ENCODE results near the gene ZNF625. TPM values are rescaled to one million over a fixed set of nuclear protein-coding genes. Genes with fewer than 3 reads are reported as not detected.

ZNF625 gene
- total RNA-seq, 1 donor from 2014 or later: 3.7 TPM

DNA sequence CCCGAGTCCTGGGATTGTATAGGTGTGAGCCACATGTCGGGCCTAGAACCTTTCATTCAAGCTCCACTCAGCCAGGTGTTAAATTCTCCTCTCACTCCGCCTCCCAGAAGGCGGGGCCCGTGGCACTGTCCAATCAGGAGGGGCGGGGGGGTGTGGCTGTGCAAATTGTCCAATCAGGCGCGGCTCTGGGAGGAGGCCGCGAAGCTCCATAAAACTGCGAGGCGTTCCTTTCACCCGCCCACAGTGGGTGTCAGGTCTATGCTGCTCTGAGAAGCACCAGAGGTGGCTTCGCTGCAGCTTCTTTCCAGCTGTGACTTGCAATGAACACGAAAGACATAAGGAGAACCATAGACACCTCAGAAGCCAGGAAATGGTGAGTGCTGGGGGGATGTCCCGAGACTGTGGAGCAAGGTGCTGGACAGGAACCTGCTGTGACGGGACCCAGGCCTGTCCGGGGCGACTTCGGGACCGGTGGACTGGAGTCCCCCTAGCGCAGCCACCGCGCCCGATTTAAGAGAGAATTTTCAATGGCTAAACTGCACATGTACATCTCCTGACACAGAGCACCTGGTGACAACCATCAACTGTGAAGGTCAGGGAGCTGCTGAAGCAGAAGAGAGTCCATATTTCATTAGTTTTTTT, 3.4 kb upstream of the ZNF625 start:
- peaks cover 22% of the 10 kb centered on the region for H3K4me1 Mint-ChIP-seq
- peaks cover 12% of the 10 kb centered on the region for H3K36me3 Mint-ChIP-seq (ENCODE audit: low read depth)
- no peak for DNase-seq
- H3K27ac Mint-ChIP-seq: no peak overlapping the region
- H3K9me3 Mint-ChIP-seq: peaks cover 4% of the 10 kb centered on the region
- no peak overlapping the region for H3K4me3 Mint-ChIP-seq
- intact Hi-C loops (cut with micrococcal nuclease): no loop called here
- peaks cover 2% of the 10 kb centered on the region for H3K27me3 Mint-ChIP-seq

GRCh38 chr19:12155324-12155860, 1.1 kb downstream of the ZNF625 start:
- Mint-ChIP-seq H3K4me3 (peak overlapping the region; percentile 92), H3K27ac (peak overlapping the region; percentile 64), H3K36me3 (ENCODE audit: low read depth) (peaks cover 28% of the 10 kb centered on the region), H3K9me3 (peaks cover 11% of the 10 kb centered on the region), H3K27me3 (peaks cover 2% of the 10 kb centered on the region), H3K4me1 (peaks cover 10% of the 10 kb centered on the region)
- intact Hi-C loops (cut with micrococcal nuclease): no loop called here
- DNase-seq: no peak

DNA sequence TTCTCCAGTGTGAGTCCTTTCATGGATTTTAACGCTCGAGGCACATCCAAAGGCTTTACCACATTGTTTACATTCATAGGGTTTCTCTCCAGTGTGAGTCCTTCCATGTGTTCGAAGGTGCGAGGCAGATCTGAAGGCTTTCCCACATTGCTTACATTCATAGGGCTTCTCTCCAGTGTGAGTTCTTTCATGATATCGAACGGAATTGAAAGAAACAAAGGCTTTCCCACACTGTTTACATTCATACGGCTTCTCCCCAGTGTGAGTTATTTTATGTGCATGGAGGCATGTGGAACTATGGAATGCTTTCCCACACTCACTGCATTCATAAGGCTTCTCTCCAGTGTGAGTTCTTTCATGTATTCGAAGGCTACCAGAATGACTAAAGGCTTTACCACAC, 11.2 kb downstream of the ZNF625 start:
- Mint-ChIP-seq H3K4me3 (no peak overlapping the region), H3K9me3 (peaks cover 14% of the 10 kb centered on the region), H3K4me1 (peaks cover 11% of the 10 kb centered on the region), H3K27ac (no peak overlapping the region), H3K27me3 (no peaks in the 10 kb centered on the region), H3K36me3 (ENCODE audit: low read depth) (peaks cover 28% of the 10 kb centered on the region)
- DNase-seq: no peak
- intact Hi-C loops (cut with micrococcal nuclease): no loop called here

- H3K9me3 Mint-ChIP-seq: peaks cover 8% of the 10 kb centered on the region
- intact Hi-C loops (cut with micrococcal nuclease): loop anchor here (1.0 kb wide), 5 partner anchors 82 to 344 kb away; no protein-coding TSS in a partner anchor
- no peaks in the 10 kb centered on the region for H3K27me3 Mint-ChIP-seq
- H3K4me1 Mint-ChIP-seq: peaks cover 28% of the 10 kb centered on the region
- peaks cover 30% of the 10 kb centered on the region for H3K36me3 Mint-ChIP-seq (ENCODE audit: low read depth)
- DNase-seq: no peak
- peak overlapping the region; percentile 90 for H3K4me3 Mint-ChIP-seq
- H3K27ac Mint-ChIP-seq: no peak overlapping the region
These were observed 15.2 kb downstream of the ZNF625 start for GRCh38 chr19:12141405-12141736.

GRCh38 chr19:12140545-12141404, 15.8 kb downstream of the ZNF625 start:
- peak; percentile 95 for DNase-seq
- H3K36me3 Mint-ChIP-seq (ENCODE audit: low read depth): peaks cover 27% of the 10 kb centered on the region
- H3K27ac Mint-ChIP-seq: peak overlapping the region; percentile 43
- H3K4me3 Mint-ChIP-seq: peak overlapping the region; percentile 90
- H3K4me1 Mint-ChIP-seq: peaks cover 28% of the 10 kb centered on the region
- peaks cover 8% of the 10 kb centered on the region for H3K9me3 Mint-ChIP-seq
- intact Hi-C loops (cut with micrococcal nuclease): loop anchor here (1.0 kb wide), 7 partner anchors 49 to 343 kb away; no protein-coding TSS in a partner anchor
- H3K27me3 Mint-ChIP-seq: no peaks in the 10 kb centered on the region

DNA sequence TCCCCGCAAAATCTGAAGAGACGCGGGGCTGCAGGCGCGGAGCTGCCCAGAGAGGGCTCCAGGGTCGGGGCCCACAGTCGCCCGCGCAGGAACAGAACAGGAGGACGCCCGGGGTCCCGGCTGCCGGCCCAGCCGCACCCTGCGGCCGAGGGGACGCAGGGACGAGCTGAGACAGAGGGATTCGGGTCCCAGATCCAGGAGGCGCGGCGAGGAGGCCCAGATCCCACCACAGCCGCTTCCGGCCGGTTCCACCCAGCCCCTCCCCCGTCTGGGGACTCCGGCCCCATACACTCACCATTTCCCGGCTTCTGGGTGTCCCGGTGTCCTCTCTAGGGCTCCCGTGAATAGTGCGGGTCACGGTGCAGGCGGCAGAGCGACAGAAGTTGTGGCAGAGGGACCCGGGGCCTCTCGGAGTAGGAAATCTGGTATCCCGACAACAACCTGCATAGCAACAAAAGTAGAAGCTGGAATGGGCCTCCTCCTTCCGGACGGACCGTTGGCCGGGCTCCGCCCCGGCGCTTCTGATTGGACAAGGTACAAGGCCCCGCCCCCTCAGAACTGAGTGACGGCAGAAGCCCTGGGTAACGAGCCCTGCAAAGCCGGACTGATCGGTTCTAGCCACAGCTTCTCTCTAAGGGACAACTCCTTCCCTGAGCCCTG, 16.5 kb downstream of the ZNF625 start, which contains the start of gene ZNF20:
Gene ZNF20 (minus strand): TSS at position 466 of the 660 bp plus-strand sequence. CDS start 168 bp downstream, at position 298.
- Mint-ChIP-seq H3K27ac (peak within 1 kb of the TSS; percentile 84), H3K9me3 (no peaks in the 10 kb centered on the region), H3K27me3 (no peaks in the 10 kb centered on the region), H3K36me3 (ENCODE audit: low read depth) (peaks cover 26% of the 10 kb centered on the region), H3K4me3 (peak within 1 kb of the TSS; percentile 90), H3K4me1 (peaks cover 28% of the 10 kb centered on the region)
- peak; percentile 97 for DNase-seq
- intact Hi-C loops (cut with micrococcal nuclease): loop anchor here (1.0 kb wide), 2 partner anchors 49 to 152 kb away; no protein-coding TSS in a partner anchor

GRCh38 chr19:12139269-12139668, 17.3 kb downstream of the ZNF625 start:
- Mint-ChIP-seq H3K27me3 (no peaks in the 10 kb centered on the region), H3K27ac (no peak overlapping the region), H3K36me3 (ENCODE audit: low read depth) (peaks cover 32% of the 10 kb centered on the region), H3K4me3 (peak overlapping the region; percentile 90), H3K9me3 (no peaks in the 10 kb centered on the region), H3K4me1 (peaks cover 28% of the 10 kb centered on the region)
- intact Hi-C loops (cut with micrococcal nuclease): no loop called here
- DNase-seq: no peak

DNA sequence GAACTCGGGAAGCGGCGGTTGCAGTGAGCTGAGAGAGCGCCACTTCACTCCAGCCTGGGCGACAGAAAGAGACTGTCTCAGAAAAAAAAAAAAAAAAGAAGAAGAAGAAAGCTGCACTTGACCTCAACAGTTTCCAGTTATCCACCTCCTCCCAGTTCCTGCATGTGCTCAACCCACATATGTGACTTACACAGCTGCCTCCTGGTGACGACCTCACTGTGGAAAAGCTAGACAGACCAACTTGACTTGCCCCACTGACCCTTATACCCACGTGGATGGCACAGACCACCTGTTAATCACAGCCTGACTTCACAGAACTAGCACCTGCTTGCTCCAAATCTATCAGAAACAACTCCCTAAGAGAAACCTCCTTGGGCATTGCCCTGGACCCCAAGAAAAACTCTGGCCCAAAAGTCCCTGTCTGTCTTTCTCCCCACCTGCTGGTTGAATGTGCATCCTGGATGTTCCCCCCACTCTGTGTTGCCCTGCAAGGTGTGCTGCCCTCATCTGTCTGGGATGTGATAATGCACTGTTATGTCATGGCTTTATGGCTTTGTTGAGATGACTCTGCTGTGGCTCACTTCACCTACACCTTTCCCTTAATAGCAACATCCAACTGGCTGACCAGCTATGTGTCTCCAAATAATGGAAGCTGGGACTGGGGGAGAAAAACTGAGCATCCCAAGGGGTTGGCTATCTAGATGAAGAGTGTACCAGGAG, 19.2 kb downstream of the ZNF625 start:
- Mint-ChIP-seq H3K4me1 (peaks cover 28% of the 10 kb centered on the region), H3K4me3 (peak overlapping the region; percentile 20), H3K27ac (no peak overlapping the region), H3K27me3 (no peaks in the 10 kb centered on the region), H3K36me3 (ENCODE audit: low read depth) (peaks cover 49% of the 10 kb centered on the region), H3K9me3 (peaks cover 8% of the 10 kb centered on the region)
- intact Hi-C loops (cut with micrococcal nuclease): no loop called here
- peak; percentile 65 for DNase-seq

GRCh38 chr19:12133069-12133468, 23.5 kb downstream of the ZNF625 start:
- DNase-seq: no peak
- H3K27me3 Mint-ChIP-seq: no peaks in the 10 kb centered on the region
- peaks cover 68% of the 10 kb centered on the region for H3K36me3 Mint-ChIP-seq (ENCODE audit: low read depth)
- H3K27ac Mint-ChIP-seq: no peak overlapping the region
- H3K9me3 Mint-ChIP-seq: peaks cover 23% of the 10 kb centered on the region
- intact Hi-C loops (cut with micrococcal nuclease): no loop called here
- no peak overlapping the region for H3K4me3 Mint-ChIP-seq
- peaks cover 7% of the 10 kb centered on the region for H3K4me1 Mint-ChIP-seq

GRCh38 chr19:12126707-12127106, 29.8 kb downstream of the ZNF625 start:
- DNase-seq: no peak
- H3K4me3 Mint-ChIP-seq: no peak overlapping the region
- intact Hi-C loops (cut with micrococcal nuclease): no loop called here
- H3K36me3 Mint-ChIP-seq (ENCODE audit: low read depth): peaks cover 16% of the 10 kb centered on the region
- H3K4me1 Mint-ChIP-seq: no peaks in the 10 kb centered on the region
- no peak overlapping the region for H3K27ac Mint-ChIP-seq
- H3K9me3 Mint-ChIP-seq: peaks cover 26% of the 10 kb centered on the region
- H3K27me3 Mint-ChIP-seq: no peaks in the 10 kb centered on the region

DNA sequence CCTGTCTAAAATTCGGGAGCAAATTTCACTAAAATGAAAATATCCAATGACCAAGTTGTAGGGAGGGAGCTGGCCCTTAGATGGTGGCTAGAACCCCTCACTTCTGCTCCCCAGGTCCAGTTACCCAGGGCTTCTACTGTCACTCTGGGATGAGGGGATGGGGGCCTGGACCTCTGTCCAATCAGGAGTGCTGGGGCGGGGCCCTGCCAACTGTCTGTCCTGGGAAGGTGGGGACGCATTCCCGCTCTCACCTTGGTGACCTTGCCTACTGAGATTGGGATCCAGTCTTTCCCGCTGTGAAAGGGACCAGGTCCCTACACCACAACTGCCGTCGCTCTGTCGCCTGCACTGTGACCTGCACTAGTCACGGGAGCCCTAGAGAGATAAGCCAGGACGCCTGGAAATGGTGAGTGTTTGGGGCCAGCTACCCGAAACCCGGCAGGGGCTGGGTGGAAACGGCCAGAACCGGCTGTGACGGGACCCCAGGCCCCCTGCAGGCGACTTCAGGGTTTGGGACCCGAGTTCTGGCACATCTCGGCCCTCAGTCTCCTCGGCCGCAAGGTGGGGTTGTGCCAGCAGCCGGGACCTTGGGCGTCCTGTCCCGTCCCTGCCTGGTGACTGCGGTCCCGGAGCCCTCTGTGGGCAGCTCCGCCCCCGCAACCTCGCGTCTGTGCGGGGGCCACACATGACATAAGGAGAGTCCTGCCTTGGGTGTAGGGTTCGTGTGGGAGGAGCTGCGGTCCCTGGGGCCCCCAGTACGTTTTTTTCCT, 39.1 kb downstream of the ZNF625 start:
- peaks cover 21% of the 10 kb centered on the region for H3K9me3 Mint-ChIP-seq
- H3K4me3 Mint-ChIP-seq: no peak overlapping the region
- H3K4me1 Mint-ChIP-seq: no peaks in the 10 kb centered on the region
- peaks cover 16% of the 10 kb centered on the region for H3K36me3 Mint-ChIP-seq (ENCODE audit: low read depth)
- intact Hi-C loops (cut with micrococcal nuclease): no loop called here
- H3K27me3 Mint-ChIP-seq: no peaks in the 10 kb centered on the region
- no peak for DNase-seq
- H3K27ac Mint-ChIP-seq: no peak overlapping the region

- intact Hi-C loops (cut with micrococcal nuclease): no loop called here
These were observed 43.4 kb downstream of the ZNF625 start for GRCh38 chr19:12113121-12113520.

More at GRCh38 chr19:12113121-12113520, 43.4 kb downstream of the ZNF625 start:
- H3K36me3 Mint-ChIP-seq (ENCODE audit: low read depth): peaks cover 42% of the 10 kb centered on the region
- H3K4me1 Mint-ChIP-seq: no peaks in the 10 kb centered on the region
- DNase-seq: no peak
- H3K9me3 Mint-ChIP-seq: peaks cover 26% of the 10 kb centered on the region
- H3K4me3 Mint-ChIP-seq: no peak overlapping the region
- no peaks in the 10 kb centered on the region for H3K27me3 Mint-ChIP-seq
- no peak overlapping the region for H3K27ac Mint-ChIP-seq

Measured in activated CD4-positive, alpha-beta T cell treated with anti-CD3 and anti-CD28 coated beads, Interleukin-2, amount 10 ng/mL, durations not matched to agents 24 days and 14 days (primary cell).